Mononuclear cell (primary cell): ENCODE measurements around the gene NHLRC4. TPM values are rescaled to one million over a fixed set of nuclear protein-coding genes. Genes with fewer than 3 reads are reported as not detected.

Experiments
- H3K27me3 ChIP-seq: 2 replicates; pipeline ENCODE4 v1.6.0; 2011; ENCODE audit warnings: low read length, control low read depth; ENCODE audit not compliant: insufficient read depth
- H3K4me1 ChIP-seq: 2 replicates; pipeline ENCODE4 v1.5.1; 2011; ENCODE audit warnings: mild to moderate bottlenecking, low read length, control low read depth; ENCODE audit not compliant: insufficient read depth
- H3K4me3 ChIP-seq: 2 replicates; pipeline ENCODE4 v1.5.1; 2011; ENCODE audit warnings: mild to moderate bottlenecking, low read length, moderate library complexity
- H3K9me3 ChIP-seq: 2 replicates; pipeline ENCODE4 v1.5.1; 2011; ENCODE audit warnings: low read depth, mild to moderate bottlenecking, control low read depth, low read length
- total RNA-seq: library from RNA; depleted of rRNA; stranded (reverse); fragments of >200 nt; gene quantifications from one replicate; pipeline ENCODE4 v1.2.3, GENCODE V29; 2012

Gene NHLRC4
- total RNA-seq, 1 donor = 1.2 TPM

GRCh38 chr16:555528-556473 is 11.0 kb upstream of the NHLRC4 start:
- H3K4me3 ChIP-seq = no peak overlapping the region
- peaks cover 3% of the 10 kb centered on the region for H3K27me3 ChIP-seq
- no peaks in the 10 kb centered on the region for H3K9me3 ChIP-seq
- H3K4me1 ChIP-seq = no peaks in the 10 kb centered on the region

- Histone ChIP-seq H3K9me3 (no peaks in the 10 kb centered on the region), H3K4me1 (no peaks in the 10 kb centered on the region), H3K4me3 (no peak overlapping the region), H3K27me3 (peaks cover 3% of the 10 kb centered on the region)
Observed at GRCh38 chr16:556474-557173, 10.2 kb upstream of the NHLRC4 start.

- Histone ChIP-seq H3K4me3 (no peak overlapping the region), H3K4me1 (no peaks in the 10 kb centered on the region), H3K9me3 (no peaks in the 10 kb centered on the region), H3K27me3 (peaks cover 3% of the 10 kb centered on the region)
Observed at GRCh38 chr16:557463-558297, 9.1 kb upstream of the NHLRC4 start.

GRCh38 chr16:558298-559020 is 8.3 kb upstream of the NHLRC4 start:
- no peaks in the 10 kb centered on the region for H3K4me1 ChIP-seq
- H3K4me3 ChIP-seq = no peak overlapping the region
- H3K9me3 ChIP-seq = no peaks in the 10 kb centered on the region
- peaks cover 3% of the 10 kb centered on the region for H3K27me3 ChIP-seq

GRCh38 chr16:559021-559380 is 7.8 kb upstream of the NHLRC4 start:
- Histone ChIP-seq H3K27me3 (peaks cover 3% of the 10 kb centered on the region), H3K9me3 (no peaks in the 10 kb centered on the region), H3K4me1 (no peaks in the 10 kb centered on the region), H3K4me3 (no peak overlapping the region)

GRCh38 chr16:559411-560203 is 7.2 kb upstream of the NHLRC4 start:
- H3K9me3 ChIP-seq = no peaks in the 10 kb centered on the region
- H3K4me1 ChIP-seq = no peaks in the 10 kb centered on the region
- H3K4me3 ChIP-seq = no peak overlapping the region
- H3K27me3 ChIP-seq = peaks cover 3% of the 10 kb centered on the region

GRCh38 chr16:560204-560700 is 6.6 kb upstream of the NHLRC4 start, which contains the start of gene PRR35:
TSS of gene PRR35 (plus strand) at chr16:560394. CDS start at chr16:563295, 2,901 bp downstream.
- no peak within 1 kb of the TSS for H3K4me3 ChIP-seq
- H3K9me3 ChIP-seq = no peaks in the 10 kb centered on the region
- H3K4me1 ChIP-seq = no peaks in the 10 kb centered on the region
- H3K27me3 ChIP-seq = peaks cover 3% of the 10 kb centered on the region

- H3K9me3 ChIP-seq = no peaks in the 10 kb centered on the region
- no peak overlapping the region for H3K4me3 ChIP-seq
- peaks cover 3% of the 10 kb centered on the region for H3K27me3 ChIP-seq
- H3K4me1 ChIP-seq = no peaks in the 10 kb centered on the region
Observed at GRCh38 chr16:560701-561412, 5.9 kb upstream of the NHLRC4 start.

- peaks cover 4% of the 10 kb centered on the region for H3K4me1 ChIP-seq
- peaks cover 3% of the 10 kb centered on the region for H3K27me3 ChIP-seq
- H3K9me3 ChIP-seq = no peaks in the 10 kb centered on the region
- H3K4me3 ChIP-seq = no peak overlapping the region
Observed at GRCh38 chr16:561413-561794, 5.4 kb upstream of the NHLRC4 start.

GRCh38 chr16:561957-562938 is 4.6 kb upstream of the NHLRC4 start:
- Histone ChIP-seq H3K27me3 (peaks cover 3% of the 10 kb centered on the region), H3K9me3 (no peaks in the 10 kb centered on the region), H3K4me1 (peaks cover 12% of the 10 kb centered on the region), H3K4me3 (no peak overlapping the region)

GRCh38 chr16:563072-563644 is 3.6 kb upstream of the NHLRC4 start:
- H3K4me3 ChIP-seq = no peak overlapping the region
- peaks cover 3% of the 10 kb centered on the region for H3K27me3 ChIP-seq
- H3K4me1 ChIP-seq = peaks cover 21% of the 10 kb centered on the region
- no peaks in the 10 kb centered on the region for H3K9me3 ChIP-seq
